ENCODE results near the gene CCNL1.

Gene CCNL1

DNA sequence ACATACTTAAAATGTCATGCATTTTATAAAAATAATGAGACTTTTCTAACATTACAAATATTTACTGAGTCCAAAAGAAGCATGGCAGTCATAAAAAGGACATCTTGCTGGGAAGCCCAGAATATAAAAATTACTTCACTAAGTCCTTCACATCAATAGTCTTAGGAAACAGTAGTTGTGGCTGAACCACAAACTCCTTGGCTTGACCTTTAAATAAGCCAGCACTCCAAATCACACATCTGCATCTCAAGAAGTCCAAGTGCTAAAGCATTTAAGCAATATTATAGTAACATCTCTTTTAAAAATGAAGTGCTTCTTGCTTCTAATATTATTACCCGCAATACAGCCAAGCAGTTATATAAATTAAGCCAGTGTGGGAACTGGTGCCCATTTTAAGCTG lies 8.8 kb downstream of the CCNL1 start:
- Histone ChIP-seq H2AFZ (ENCODE audit: low read length) (no peak overlapping the region), H3K9ac (ENCODE audit: low read depth, low read length, poor library complexity, severe bottlenecking) (no peak overlapping the region), H3K9me3 (ENCODE audit: insufficient read depth, low read depth, low read length) (no peaks in the 10 kb centered on the region), H3K36me3 (ENCODE audit: insufficient read depth, low read length) (peaks cover 100% of the 10 kb centered on the region), H4K20me1 (ENCODE audit: insufficient read depth, low read length, poor library complexity, severe bottlenecking) (peaks cover 95% of the 10 kb centered on the region), H3K4me3 (ENCODE audit: low read length, poor library complexity, severe bottlenecking) (no peak overlapping the region), H3K79me2 (ENCODE audit: insufficient read depth, low read length) (peaks cover 64% of the 10 kb centered on the region), H3K4me1 (ENCODE audit: insufficient read depth, low read length, poor library complexity, severe bottlenecking) (peaks cover 34% of the 10 kb centered on the region), H3K27me3 (ENCODE audit: insufficient read depth, low read length, poor library complexity, severe bottlenecking) (no peaks in the 10 kb centered on the region), H3K4me2 (ENCODE audit: low read depth, low read length, poor library complexity, severe bottlenecking) (no peak overlapping the region), H3K9me2 (replicated peaks; ENCODE audit: low read depth, low read length) (no peaks in the 10 kb centered on the region), H3F3A (ENCODE audit: low read depth) (no peaks in the 10 kb centered on the region)
- no peak for TF ChIP-seq EZH2phosphoT487 (IDR thresholded peaks at IDR 0.05; ENCODE audit: borderline replicate concordance)
- TF ChIP-seq, protein P1, sequence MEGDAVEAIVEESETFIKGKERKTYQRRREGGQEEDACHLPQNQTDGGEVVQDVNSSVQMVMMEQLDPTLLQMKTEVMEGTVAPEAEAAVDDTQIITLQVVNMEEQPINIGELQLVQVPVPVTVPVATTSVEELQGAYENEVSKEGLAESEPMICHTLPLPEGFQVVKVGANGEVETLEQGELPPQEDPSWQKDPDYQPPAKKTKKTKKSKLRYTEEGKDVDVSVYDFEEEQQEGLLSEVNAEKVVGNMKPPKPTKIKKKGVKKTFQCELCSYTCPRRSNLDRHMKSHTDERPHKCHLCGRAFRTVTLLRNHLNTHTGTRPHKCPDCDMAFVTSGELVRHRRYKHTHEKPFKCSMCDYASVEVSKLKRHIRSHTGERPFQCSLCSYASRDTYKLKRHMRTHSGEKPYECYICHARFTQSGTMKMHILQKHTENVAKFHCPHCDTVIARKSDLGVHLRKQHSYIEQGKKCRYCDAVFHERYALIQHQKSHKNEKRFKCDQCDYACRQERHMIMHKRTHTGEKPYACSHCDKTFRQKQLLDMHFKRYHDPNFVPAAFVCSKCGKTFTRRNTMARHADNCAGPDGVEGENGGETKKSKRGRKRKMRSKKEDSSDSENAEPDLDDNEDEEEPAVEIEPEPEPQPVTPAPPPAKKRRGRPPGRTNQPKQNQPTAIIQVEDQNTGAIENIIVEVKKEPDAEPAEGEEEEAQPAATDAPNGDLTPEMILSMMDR (conservative IDR thresholded peaks at IDR 0.05; ENCODE audit: low read length), result no peak

DNA sequence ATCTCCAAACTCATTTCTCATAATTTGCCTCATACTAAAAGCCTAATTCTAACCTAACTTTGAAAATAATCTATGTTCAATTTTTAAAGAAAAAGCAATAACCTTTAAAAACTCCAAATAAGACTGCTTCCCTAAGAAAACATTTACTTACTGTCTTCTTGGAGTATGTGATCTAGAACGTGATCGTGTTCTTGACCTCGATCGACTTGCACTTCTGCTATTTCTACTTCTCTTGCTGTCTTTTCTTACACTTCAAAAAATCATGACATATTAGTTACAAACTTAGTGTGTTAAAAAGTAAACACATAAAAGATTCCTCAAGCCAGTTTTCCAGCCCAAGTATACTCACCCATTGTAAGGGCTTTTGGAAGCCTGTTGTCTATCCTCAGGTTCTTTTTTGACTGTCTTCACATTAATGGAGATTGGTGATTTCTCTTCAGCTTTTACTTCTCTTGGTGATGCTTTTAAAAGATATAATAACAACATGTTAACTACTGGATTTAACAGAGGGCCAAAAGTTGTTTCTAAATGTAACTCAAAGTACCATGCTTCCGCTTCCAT lies 10.7 kb downstream of the CCNL1 start:
- Histone ChIP-seq H3K9me2 (replicated peaks; ENCODE audit: low read depth, low read length) (no peaks in the 10 kb centered on the region), H3K79me2 (ENCODE audit: insufficient read depth, low read length) (peaks cover 45% of the 10 kb centered on the region), H3K9me3 (ENCODE audit: insufficient read depth, low read depth, low read length) (no peaks in the 10 kb centered on the region), H3K9ac (ENCODE audit: low read depth, low read length, poor library complexity, severe bottlenecking) (no peak overlapping the region), H3F3A (ENCODE audit: low read depth) (no peaks in the 10 kb centered on the region), H3K27me3 (ENCODE audit: insufficient read depth, low read length, poor library complexity, severe bottlenecking) (no peaks in the 10 kb centered on the region), H3K4me2 (ENCODE audit: low read depth, low read length, poor library complexity, severe bottlenecking) (no peak overlapping the region), H3K4me3 (ENCODE audit: low read length, poor library complexity, severe bottlenecking) (no peak overlapping the region), H2AFZ (ENCODE audit: low read length) (no peak overlapping the region), H4K20me1 (ENCODE audit: insufficient read depth, low read length, poor library complexity, severe bottlenecking) (peaks cover 76% of the 10 kb centered on the region), H3K4me1 (ENCODE audit: insufficient read depth, low read length, poor library complexity, severe bottlenecking) (peaks cover 16% of the 10 kb centered on the region), H3K36me3 (ENCODE audit: insufficient read depth, low read length) (peaks cover 99% of the 10 kb centered on the region)
- TF ChIP-seq, protein P1 (conservative IDR thresholded peaks at IDR 0.05; ENCODE audit: low read length), result no peak
- TF ChIP-seq EZH2phosphoT487 (IDR thresholded peaks at IDR 0.05; ENCODE audit: borderline replicate concordance), result no peak

DNA sequence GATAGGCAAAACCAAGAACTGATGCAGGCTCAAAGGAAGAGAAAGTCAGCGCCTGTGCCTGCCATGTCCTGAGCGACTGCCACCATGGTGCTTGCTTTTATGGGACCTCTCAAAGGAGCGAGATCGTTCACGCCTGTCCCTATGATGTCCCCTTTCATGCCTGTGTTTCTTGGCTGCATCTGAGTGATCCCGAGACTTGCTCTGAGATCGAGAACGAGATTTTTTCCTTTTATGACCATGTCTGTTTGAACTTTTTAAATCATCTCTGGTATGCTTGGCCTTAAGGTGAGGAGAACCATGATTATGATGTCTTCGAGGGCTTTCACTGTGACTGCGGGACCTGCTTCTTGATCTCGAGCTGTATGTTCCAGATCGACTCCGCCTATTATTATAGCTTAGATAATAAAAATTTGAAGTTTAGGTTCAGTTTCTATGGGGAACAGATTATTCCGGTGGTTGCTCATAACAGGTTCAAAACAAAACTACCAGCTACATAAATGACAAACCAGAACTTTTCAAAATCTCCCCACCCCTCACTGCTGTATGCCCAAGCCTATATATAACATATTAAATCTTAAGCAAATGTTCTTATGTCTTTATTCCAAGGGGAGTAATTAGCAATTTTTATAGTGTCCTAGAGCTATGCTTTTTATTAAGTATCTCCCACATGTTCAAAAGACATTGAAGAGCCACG lies 11.6 kb downstream of the CCNL1 start:
- Histone ChIP-seq H3K36me3 (ENCODE audit: insufficient read depth, low read length) (peaks cover 96% of the 10 kb centered on the region), H2AFZ (ENCODE audit: low read length) (no peak overlapping the region), H3K4me3 (ENCODE audit: low read length, poor library complexity, severe bottlenecking) (no peak overlapping the region), H3K9ac (ENCODE audit: low read depth, low read length, poor library complexity, severe bottlenecking) (no peak overlapping the region), H3K79me2 (ENCODE audit: insufficient read depth, low read length) (peaks cover 36% of the 10 kb centered on the region), H3K4me1 (ENCODE audit: insufficient read depth, low read length, poor library complexity, severe bottlenecking) (peaks cover 7% of the 10 kb centered on the region), H4K20me1 (ENCODE audit: insufficient read depth, low read length, poor library complexity, severe bottlenecking) (peaks cover 67% of the 10 kb centered on the region), H3K27me3 (ENCODE audit: insufficient read depth, low read length, poor library complexity, severe bottlenecking) (no peaks in the 10 kb centered on the region), H3K4me2 (ENCODE audit: low read depth, low read length, poor library complexity, severe bottlenecking) (no peak overlapping the region), H3F3A (ENCODE audit: low read depth) (no peaks in the 10 kb centered on the region), H3K9me3 (ENCODE audit: insufficient read depth, low read depth, low read length) (no peaks in the 10 kb centered on the region), H3K9me2 (replicated peaks; ENCODE audit: low read depth, low read length) (no peaks in the 10 kb centered on the region)
- TF ChIP-seq EZH2phosphoT487 (IDR thresholded peaks at IDR 0.05; ENCODE audit: borderline replicate concordance), result no peak
- TF ChIP-seq, protein P1 (conservative IDR thresholded peaks at IDR 0.05; ENCODE audit: low read length), result no peak

Data from Loucy (cell line).